Stimulated activated CD8-positive, alpha-beta memory T cell treated with anti-CD3 and anti-CD28 coated beads, Interleukin-2, amount 100 ng/mL, for 48 hours (primary cell): ENCODE measurements around the gene ZNF124.
"Not testable (repeated sequence)": the region's sequence is repeated elsewhere in the genome, so short reads cannot be mapped to it uniquely, and the experiment has no call there.

ENCODE experiments used
- DNase-seq, 2 donors: peaks; one replicate each; pipeline ENCODE4 v3.0.0-alpha.2; 2020; ENCODE audit warnings: low read depth in 2 of 2

Gene ZNF124

GRCh38 chr1:247171875-247172563 lies at the start of gene ZNF124:
ZNF124 (minus strand) TSS chr1:247172020; CDS start chr1:247171877, 143 bp downstream.
- DNase-seq: not testable (repeated sequence)

- not testable (repeated sequence) for DNase-seq
Observed at GRCh38 chr1:247220280-247220679, 48.5 kb upstream of the ZNF124 start.

GRCh38 chr1:247218121-247218651 lies 46.4 kb upstream of the ZNF124 start:
- no peak for DNase-seq

- no peak for DNase-seq
Observed at GRCh38 chr1:247216261-247216660, 44.4 kb upstream of the ZNF124 start.

GRCh38 chr1:247212627-247213617 lies 41.1 kb upstream of the ZNF124 start:
- no peak for DNase-seq

- DNase-seq: no peak
Observed at GRCh38 chr1:247212012-247212411, 40.2 kb upstream of the ZNF124 start.

- DNase-seq: no peak
Observed at GRCh38 chr1:247211339-247211738, 39.5 kb upstream of the ZNF124 start.

GRCh38 chr1:247210376-247211117 lies 38.7 kb upstream of the ZNF124 start:
- peak; percentile 96 for DNase-seq

- no peak for DNase-seq
Observed at GRCh38 chr1:247210062-247210375, 38.2 kb upstream of the ZNF124 start.

- no peak for DNase-seq
Observed at GRCh38 chr1:247209396-247209795, 37.6 kb upstream of the ZNF124 start.

- DNase-seq: no peak
Observed at GRCh38 chr1:247204177-247204647, 32.4 kb upstream of the ZNF124 start.

GRCh38 chr1:247198781-247199180 lies 27.0 kb upstream of the ZNF124 start:
- no peak for DNase-seq

GRCh38 chr1:247193958-247194357 lies 22.1 kb upstream of the ZNF124 start:
- no peak for DNase-seq

GRCh38 chr1:247189981-247190798 lies 18.4 kb upstream of the ZNF124 start:
- no peak for DNase-seq

- no peak for DNase-seq
Observed at GRCh38 chr1:247185667-247186066, 13.8 kb upstream of the ZNF124 start.

- DNase-seq: no peak
Observed at GRCh38 chr1:247184254-247184653, 12.4 kb upstream of the ZNF124 start.

GRCh38 chr1:247182994-247183393 lies 11.2 kb upstream of the ZNF124 start:
- DNase-seq: no peak

GRCh38 chr1:247180581-247180980 lies 8.8 kb upstream of the ZNF124 start:
- no peak for DNase-seq

GRCh38 chr1:247177755-247178154 lies 5.9 kb upstream of the ZNF124 start:
- no peak for DNase-seq

GRCh38 chr1:247175458-247175857 lies 3.6 kb upstream of the ZNF124 start:
- DNase-seq: no peak

- no peak for DNase-seq
Observed at GRCh38 chr1:247173431-247173830, 1.6 kb upstream of the ZNF124 start.
